Peyer's patch (tissue), 4 donors: Measurements from ENCODE around the gene HOXB8. TPM values are rescaled to one million over a fixed set of nuclear protein-coding genes. Genes with fewer than 3 reads are reported as not detected.
A peak's percentile ranks its signal among the peaks of the same experiment; 100 is the strongest.

Experiments used
- DNase-seq, 3 donors: peaks; one replicate each; pipeline ENCODE4 v3.0.0-alpha.2; 2017 to 2019
- H3K27ac ChIP-seq, 4 donors: fragments of 200-600 bp; sonication (generic); one replicate each; pipeline ENCODE4 v1.5.1; 2016 to 2019
- H3K27me3 ChIP-seq, 2 donors: fragments of 200-600 bp; sonication (generic); one replicate each; pipeline ENCODE4 v1.5.1; 2019
- H3K36me3 ChIP-seq, 3 donors: fragments of 200-600 bp; sonication (generic); one replicate each; pipeline ENCODE4 v1.5.1; 2016 to 2019
- H3K4me1 ChIP-seq, 4 donors: fragments of 200-600 bp; sonication (generic); one replicate each; pipeline ENCODE4 v1.5.1; 2016 to 2019
- H3K4me3 ChIP-seq, 4 donors: fragments of 200-600 bp; sonication (generic); 1 replicate in 3 of 4; 2 replicates in 1 of 4; pipeline ENCODE4 v1.5.1; 2016 to 2019; ENCODE audit warnings: mild to moderate bottlenecking in 1 of 4
- H3K9me3 ChIP-seq, 4 donors: fragments of 200-600 bp; sonication (generic); one replicate each; pipeline ENCODE4 v1.5.1; 2016 to 2019; ENCODE audit warnings: mild to moderate bottlenecking in 1 of 4
- POLR2A ChIP-seq, 2 donors: fragments of 450-650 bp; IDR thresholded peaks; one replicate each; pipeline ENCODE4 v1.5.1; 2017; ENCODE audit warnings: antibody characterized with exemption in 2 of 2, mild to moderate bottlenecking in 2 of 2, moderate library complexity in 2 of 2
- total RNA-seq, 4 donors: library from RNA; depleted of rRNA; stranded (reverse); fragments of >200 nt; gene quantifications; one replicate each; pipeline ENCODE4 v1.1.0, GENCODE V29; 2016
- TF ChIP-seq, protein P1 (sequence below), 6 experiments: fragments of 450-650 bp in 4 of 6; fragments of 200-600 bp in 2 of 6; sonication (generic) in 1 of 6; IDR thresholded peaks; one replicate each; pipeline ENCODE4 v1.5.1; 2017 to 2019; ENCODE audit warnings: antibody characterized with exemption in 6 of 6, mild to moderate bottlenecking in 3 of 6, moderate library complexity in 1 of 6

The HOXB8 gene
- total RNA-seq, 4 donors from 2014 or later = 1.8 to 21.2 (median 14.9) TPM

DNA sequence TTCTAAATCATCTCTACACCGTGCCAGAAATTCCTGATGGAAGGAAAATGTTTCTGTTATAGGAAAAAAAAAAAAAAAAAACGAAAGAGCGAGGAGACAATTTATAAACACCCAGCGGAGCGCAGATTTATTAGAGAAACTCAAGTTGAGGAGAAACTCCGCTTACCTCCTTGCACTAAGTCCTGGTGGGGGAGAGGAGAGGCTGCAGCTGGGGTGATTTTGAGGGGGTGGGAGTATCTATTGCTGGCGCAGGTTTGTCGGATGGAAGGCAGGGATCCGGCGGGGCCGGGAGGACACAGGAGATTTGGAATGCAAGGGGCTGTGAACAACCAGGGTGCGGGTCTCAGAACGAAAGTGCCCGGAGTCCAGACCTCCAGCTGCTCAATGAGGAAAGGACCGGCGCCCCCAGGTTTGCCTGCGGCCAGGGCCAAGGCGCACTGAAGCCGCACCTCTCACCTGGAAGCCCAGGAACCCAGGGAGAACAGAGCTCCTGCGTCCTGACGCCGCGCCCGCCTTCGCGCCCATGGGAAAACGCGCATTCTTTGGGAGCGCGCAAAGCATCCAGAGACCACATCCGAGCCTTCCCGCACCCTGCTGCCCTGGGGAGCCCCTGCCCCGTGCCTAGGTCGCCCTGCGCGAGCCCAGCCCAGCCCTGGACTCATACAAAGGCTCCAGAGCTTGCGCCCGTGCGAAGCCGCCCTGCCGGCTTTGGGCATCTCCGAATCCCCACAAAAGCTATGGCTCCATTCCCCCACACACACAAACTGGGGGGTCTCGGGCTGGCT, 2.6 kb upstream of the HOXB8 start:
- peaks cover 0 to 43% (median 9%) of the 10 kb centered on the region in 4 donors for H3K4me1 ChIP-seq
- peak overlapping the region in 2 of 4 donors; percentile 34 to 92 for H3K27ac ChIP-seq
- no peaks in the 10 kb centered on the region for H3K9me3 ChIP-seq
- no peaks in the 10 kb centered on the region for H3K36me3 ChIP-seq
- no peak for TF ChIP-seq POLR2A (IDR thresholded peaks at IDR 0.05)
- TF ChIP-seq, protein P1, sequence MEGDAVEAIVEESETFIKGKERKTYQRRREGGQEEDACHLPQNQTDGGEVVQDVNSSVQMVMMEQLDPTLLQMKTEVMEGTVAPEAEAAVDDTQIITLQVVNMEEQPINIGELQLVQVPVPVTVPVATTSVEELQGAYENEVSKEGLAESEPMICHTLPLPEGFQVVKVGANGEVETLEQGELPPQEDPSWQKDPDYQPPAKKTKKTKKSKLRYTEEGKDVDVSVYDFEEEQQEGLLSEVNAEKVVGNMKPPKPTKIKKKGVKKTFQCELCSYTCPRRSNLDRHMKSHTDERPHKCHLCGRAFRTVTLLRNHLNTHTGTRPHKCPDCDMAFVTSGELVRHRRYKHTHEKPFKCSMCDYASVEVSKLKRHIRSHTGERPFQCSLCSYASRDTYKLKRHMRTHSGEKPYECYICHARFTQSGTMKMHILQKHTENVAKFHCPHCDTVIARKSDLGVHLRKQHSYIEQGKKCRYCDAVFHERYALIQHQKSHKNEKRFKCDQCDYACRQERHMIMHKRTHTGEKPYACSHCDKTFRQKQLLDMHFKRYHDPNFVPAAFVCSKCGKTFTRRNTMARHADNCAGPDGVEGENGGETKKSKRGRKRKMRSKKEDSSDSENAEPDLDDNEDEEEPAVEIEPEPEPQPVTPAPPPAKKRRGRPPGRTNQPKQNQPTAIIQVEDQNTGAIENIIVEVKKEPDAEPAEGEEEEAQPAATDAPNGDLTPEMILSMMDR (IDR thresholded peaks at IDR 0.05) = no peak
- DNase-seq = no peak
- peak overlapping the region in 2 of 4 donors; percentile 40 to 65 for H3K4me3 ChIP-seq
- H3K27me3 ChIP-seq = peaks cover 0 to 19% of the 10 kb centered on the region in 2 donors

DNA sequence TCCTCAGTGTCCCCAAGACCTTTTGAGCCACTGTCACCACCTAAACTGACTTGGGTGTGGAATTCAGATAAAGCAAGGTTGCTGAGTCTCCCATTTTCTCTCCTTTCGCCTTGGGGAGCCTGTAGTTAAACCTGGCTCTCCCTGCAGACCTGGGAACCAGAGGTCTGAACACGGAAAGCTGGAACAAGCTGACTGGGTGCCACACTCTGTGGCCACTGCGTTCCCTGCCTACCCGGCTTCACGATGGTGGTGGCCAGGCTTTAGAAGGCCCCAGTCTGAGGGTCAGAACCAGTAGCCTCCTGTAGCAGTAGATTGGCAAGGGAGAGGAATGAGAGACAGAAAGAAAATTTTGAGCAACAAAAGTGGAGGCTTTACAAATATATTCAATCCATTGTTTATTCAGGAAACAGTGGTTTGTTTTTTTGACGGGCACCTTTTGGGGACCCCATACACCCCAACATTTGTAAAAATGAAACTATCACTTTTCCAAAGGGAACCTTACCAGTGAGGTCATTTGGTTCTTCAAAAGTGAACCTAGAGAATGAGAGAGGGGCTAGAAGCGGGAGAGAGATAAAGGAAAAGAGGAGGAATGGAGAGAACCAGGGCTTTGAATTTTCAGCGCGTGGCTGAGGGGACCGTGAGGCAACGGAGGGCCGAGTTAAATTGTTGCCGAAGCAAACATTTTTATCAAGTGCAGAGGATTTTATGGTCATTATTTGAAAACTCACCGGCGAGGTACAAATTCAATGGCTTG, 1.8 kb upstream of the HOXB8 start:
- H3K27me3 ChIP-seq = peaks cover 0 to 19% of the 10 kb centered on the region in 2 donors

DNA sequence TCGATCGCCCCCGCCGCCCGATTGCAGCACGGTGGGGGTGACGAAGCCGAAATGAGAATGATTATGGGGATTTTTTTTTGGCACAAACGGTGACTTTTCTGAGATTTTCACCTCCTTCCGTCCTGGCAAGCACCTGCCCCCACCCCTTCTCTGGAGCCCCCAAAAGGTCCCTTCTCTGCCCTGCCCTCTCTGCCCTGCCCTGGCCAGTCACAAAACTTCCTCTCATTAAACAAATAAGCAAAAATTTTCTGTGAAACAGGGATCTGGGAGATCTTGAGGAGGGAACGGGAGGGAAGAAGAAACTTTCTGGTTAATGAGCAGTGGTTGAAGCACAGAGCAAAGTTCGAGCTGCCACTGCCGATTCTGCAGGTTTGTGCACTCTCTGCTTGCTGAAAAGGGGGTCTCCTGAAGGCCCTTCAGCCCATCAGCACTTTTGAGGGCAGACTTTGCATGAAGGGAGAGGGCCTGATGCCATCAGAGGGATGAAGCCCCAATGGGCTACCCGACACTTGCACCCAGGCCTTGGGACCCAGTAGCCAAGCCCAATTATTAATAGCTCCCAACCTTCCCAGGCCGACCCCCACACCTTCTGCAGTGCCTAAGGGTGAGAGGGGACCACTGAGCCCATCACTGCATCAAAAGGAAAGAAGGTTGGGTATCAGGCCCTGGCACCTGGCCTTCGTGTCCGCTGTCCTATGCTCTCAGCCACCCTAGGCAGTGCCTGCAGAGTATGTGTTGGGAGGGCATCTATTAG, 1.0 kb upstream of the HOXB8 start:
- Histone ChIP-seq H3K4me3 (peak overlapping the region in 2 of 4 donors; percentile 65 to 71), H3K27ac (peak overlapping the region in 3 of 4 donors; percentile 13 to 92 (median 34)), H3K4me1 (peaks cover 0 to 43% (median 17%) of the 10 kb centered on the region in 4 donors), H3K9me3 (no peaks in the 10 kb centered on the region), H3K27me3 (peaks cover 0 to 19% of the 10 kb centered on the region in 2 donors), H3K36me3 (no peaks in the 10 kb centered on the region)
- no peak for TF ChIP-seq POLR2A (IDR thresholded peaks at IDR 0.05)
- TF ChIP-seq, protein P1 (IDR thresholded peaks at IDR 0.05) = no peak
- no peak for DNase-seq

More for the DNA sequence above, 1.8 kb upstream of the HOXB8 start:
- no peak for DNase-seq
- TF ChIP-seq, protein P1 (IDR thresholded peaks at IDR 0.05) = no peak
- no peak for TF ChIP-seq POLR2A (IDR thresholded peaks at IDR 0.05)
- Histone ChIP-seq H3K4me1 (peaks cover 0 to 46% (median 13%) of the 10 kb centered on the region in 4 donors), H3K4me3 (peak overlapping the region in 1 of 4 donors; percentile 65), H3K9me3 (no peaks in the 10 kb centered on the region), H3K27ac (peak overlapping the region in 2 of 4 donors; percentile 34 to 92), H3K36me3 (no peaks in the 10 kb centered on the region)

DNA sequence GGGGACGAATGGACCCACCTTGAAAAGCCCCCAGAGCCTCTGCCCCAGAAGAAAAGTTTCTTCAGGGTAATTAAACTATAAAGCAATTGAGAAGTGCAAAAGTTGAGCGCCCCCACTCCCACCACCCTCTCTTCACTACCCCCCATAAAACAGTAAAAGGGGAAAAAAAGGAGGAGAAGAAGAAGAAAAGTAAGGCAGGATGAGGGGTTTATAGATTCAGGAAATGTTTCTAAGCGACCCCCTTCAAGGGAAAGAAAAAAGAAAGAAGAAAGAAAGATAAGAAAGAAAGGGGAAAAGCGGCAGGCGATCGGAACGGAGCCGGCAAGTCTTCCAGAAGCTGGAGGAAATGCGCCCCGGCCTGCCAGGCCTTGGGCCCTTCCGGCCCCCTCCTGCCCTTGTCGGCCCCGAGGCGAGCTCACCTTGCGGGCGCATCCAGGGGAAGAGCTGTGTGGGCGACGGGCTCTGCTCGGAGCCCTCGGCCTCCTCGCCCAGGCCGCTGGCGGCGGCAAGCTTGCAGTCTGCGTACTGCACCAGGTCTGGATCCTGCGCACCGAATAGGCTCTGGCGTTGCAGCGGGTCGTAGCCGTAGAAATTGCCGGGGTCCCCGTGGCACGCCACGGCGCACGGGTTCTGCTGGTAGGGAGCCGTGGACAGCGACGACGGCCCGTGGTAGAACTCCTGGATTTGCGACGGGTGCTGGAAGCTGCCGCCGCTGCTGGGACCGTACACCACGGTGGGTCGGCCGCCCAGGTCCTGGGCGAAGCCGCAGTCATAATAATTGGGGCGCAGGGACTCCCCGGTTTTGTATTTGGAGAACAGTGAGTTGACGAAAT, 1.0 kb downstream of the HOXB8 start:
- H3K27ac ChIP-seq = peak overlapping the region in 3 of 4 donors; percentile 32 to 92 (median 71)
- no peak for TF ChIP-seq POLR2A (IDR thresholded peaks at IDR 0.05)
- TF ChIP-seq, protein P1 (IDR thresholded peaks at IDR 0.05) = no peak
- DNase-seq = peak in 1 of 3 donors; percentile 70
- peak overlapping the region; percentile 15 to 71 (median 64) for H3K4me3 ChIP-seq
- H3K36me3 ChIP-seq = no peaks in the 10 kb centered on the region
- H3K27me3 ChIP-seq = peaks cover 0 to 19% of the 10 kb centered on the region in 2 donors
- H3K4me1 ChIP-seq = peaks cover 0 to 36% (median 19%) of the 10 kb centered on the region in 4 donors
- H3K9me3 ChIP-seq = no peaks in the 10 kb centered on the region
